HG03103 (cell line): ENCODE results near the gene TIGD6.

Experiments
- ATAC-seq: cut with Tn5 transposase; IDR thresholded peaks from one replicate; pipeline ENCODE4 v1.9.1; 2021; ENCODE audit warnings: low read depth; ENCODE audit not compliant: unreplicated experiment

The TIGD6 gene

DNA sequence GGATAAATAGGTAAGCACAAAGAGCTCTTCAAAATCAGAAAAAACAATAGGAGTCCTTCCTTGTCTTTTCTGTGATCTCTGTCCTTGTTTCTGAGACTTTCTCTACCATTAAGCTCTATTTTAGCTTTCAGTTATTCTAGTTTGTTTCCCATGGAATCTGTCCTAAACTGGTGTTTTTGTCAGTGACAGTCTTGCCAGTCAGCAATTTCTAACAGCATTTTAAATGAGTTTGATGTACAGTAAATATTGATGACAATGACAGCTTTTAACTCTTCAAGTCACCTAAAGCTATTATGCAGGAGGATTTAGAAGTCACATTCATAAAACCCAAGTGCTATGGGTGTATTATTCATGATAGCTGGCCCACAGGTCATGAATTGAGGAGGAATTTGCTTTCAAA, 17.9 kb downstream of the TIGD6 start:
- no peak for ATAC-seq

DNA sequence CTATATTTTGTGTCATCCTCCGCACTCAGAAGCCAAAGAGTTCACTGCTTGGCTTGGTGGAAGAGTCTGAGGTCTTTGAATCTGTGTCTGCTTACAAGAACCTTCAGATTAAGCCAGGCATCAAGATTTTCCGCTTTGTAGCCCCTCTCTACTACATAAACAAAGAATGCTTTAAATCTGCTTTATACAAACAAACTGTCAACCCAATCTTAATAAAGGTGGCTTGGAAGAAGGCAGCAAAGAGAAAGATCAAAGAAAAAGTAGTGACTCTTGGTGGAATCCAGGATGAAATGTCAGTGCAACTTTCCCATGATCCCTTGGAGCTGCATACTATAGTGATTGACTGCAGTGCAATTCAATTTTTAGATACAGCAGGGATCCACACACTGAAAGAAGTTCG, 19.2 kb downstream of the TIGD6 start:
- no peak for ATAC-seq

DNA sequence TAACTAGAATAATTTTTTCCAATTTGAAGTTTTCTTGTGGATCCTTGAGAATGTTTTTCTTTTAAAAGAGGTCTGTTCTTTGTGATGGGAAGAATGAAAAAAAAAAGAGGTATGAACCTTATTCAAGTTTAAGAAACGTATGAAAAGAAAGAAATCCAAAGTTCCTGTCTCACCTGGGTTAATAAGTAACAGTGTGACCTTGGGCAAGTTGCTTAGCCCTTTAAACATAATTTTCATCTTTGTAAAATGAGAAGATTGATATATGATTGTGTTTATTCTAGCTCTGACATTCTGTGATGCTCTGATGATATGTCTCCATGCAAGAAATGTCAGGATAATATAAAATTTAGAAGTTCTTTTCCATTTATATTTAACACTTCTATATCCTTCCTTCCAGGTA, 20.6 kb downstream of the TIGD6 start:
- no peak for ATAC-seq

GRCh38 chr5:149975409-149975808, 25.0 kb downstream of the TIGD6 start:
- ATAC-seq = no peak

GRCh38 chr5:149969181-149969930, 31.1 kb downstream of the TIGD6 start:
- ATAC-seq = no peak

DNA sequence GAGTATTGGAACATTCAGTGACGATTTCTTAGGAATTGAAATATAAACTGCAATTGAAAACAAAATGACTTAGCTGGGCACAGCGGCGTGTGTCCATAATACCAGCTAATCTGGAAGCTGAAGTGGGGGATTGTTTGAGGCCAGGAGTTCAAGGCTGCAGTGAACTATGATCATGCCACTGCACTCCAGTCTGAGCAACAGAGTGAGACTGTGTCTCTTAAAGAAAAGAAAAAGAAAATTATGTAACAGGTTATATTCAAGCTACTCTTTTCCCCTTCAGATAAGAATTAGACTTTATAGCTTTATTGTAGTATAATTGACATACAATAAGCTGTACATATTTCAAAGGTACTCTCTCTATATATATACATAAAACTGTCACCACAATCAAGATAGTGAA, 33.5 kb downstream of the TIGD6 start:
- ATAC-seq = no peak

DNA sequence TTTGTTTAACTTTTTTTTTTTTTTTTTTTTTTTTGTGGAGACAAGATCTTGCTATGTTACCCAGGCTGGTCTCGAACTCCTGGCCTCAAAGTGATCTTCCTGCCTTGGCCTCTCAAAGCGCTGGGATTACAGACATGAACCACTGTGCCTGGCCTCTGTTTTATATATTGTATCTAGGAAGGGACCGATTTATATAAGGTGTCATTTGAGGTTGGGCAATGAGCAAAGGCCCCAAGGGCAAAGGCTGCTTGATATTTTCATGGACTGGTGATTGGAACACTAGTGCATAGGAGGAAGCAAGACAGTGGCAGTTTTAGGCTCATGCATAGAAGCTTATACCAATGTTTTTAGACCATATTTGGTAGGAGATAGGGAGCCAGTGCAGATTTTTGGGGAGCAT, 36.7 kb downstream of the TIGD6 start:
- no peak for ATAC-seq

GRCh38 chr5:149962601-149963300, 37.7 kb downstream of the TIGD6 start:
- no peak for ATAC-seq

DNA sequence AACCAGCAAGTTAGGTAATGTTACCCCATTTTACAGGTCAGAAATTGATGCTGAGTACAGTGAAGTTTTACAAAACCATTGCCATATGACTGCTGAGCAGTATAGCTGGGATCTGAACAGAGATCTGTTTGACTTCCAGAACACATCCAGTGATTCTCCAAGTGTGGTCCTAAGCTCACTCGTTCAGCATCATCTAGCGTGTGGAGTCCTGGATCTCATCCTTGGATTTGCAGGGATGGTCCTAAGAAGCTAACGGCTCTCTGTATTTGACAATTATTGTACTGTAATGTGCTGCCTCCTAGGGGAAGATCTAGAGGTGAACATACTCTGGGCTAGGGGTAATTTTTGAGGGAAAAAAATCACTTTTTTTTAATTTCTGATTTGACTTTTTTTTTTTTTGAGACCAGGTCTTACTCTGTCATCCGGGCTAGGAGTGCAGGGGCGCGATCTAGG, 38.5 kb downstream of the TIGD6 start:
- no peak for ATAC-seq

- peak; percentile 2 for ATAC-seq
Measured at GRCh38 chr5:149961186-149961685, 39.2 kb downstream of the TIGD6 start.

- ATAC-seq = peak; percentile 96
Measured at GRCh38 chr5:149960272-149961185, 39.9 kb downstream of the TIGD6 start, which contains the start of gene SLC26A2. SLC26A2 (plus strand) TSS chr5:149960758; CDS start chr5:149977653, 16,895 bp downstream.

GRCh38 chr5:149959406-149960236, 40.8 kb downstream of the TIGD6 start:
- no peak for ATAC-seq

- no peak for ATAC-seq
Measured at GRCh38 chr5:149957855-149958254, 42.6 kb downstream of the TIGD6 start.

GRCh38 chr5:149956685-149957084, 43.8 kb downstream of the TIGD6 start:
- ATAC-seq = no peak

- no peak for ATAC-seq
Measured at GRCh38 chr5:149954798-149955197, 45.7 kb downstream of the TIGD6 start.

DNA sequence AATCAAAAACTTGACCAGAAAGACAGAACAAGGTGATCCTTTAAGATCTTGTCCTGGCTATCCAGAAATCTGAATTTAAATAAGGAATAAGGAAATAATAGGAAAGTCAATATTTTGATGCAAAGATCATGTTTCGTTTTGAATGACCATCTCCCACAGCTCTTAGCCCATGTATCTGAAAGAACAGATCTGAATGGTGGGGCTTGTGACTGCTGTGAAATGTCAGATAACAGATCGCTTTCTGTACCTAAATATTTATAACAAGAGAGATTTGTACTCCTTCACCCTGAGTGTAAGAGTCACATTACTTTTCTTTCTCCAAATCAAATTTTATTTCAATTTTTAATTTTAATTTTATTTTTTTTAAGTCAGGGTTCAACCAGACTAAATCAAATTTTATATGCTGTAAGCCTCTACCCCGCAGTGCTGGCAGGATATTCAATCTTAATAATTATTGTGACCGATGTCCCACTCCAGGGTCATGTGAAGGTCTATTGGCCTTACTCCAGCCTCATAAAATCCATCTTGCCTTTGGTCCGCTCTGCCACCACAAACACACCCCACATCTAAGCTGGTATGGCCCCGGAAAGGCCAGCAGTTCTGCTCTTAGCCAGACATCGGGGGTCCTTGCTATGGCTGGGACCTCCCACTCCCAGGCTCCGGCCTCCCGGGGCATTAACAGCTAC, 46.9 kb downstream of the TIGD6 start:
- ATAC-seq = no peak

DNA sequence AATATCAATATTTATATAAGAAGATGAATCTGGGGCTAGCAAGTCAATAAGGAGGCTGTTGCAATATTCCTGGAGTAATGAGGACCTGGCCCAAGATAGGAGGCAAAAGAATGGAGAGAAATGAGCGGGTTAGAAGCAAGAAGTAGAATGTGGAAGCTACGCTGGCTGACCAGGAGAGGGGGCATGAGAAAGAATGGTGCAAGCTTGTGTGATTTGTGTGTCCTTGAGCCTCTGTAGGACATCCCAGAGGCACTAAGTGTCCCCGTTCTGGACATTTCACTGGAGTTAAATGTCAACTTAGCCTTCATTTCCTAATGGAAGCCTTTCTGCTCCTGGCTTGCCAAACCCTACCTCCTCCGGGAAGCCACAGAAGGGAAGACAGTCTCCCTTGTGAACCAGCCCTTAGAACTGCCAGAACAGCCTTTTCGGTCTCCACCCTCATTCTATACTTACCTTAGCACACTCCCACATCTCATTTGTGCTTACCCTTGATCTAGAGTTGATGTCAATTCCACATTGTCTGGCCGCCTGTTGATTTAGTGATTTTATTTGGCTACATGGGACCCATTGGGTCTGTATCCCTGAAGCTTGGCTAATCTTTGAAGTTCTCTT, 49.2 kb downstream of the TIGD6 start:
- no peak for ATAC-seq

DNA sequence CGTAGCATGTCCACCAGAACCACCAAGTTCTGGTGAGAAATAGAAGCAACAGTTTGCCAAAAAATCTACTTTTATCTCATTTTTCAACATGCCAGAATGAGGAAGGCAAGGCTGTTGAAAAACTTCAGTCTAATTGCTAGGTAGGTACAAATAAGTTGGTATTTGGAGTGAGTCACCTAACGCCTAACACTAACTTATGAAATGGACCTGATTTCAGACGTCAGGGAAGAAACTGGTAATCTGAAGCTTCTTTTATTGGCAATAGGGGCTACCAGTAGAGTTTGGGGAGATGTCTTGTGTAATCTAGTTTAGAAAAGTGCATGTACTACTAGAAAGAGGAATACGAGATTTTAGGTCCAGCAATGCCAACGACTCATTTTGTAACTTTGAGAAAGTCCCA, 51.5 kb downstream of the TIGD6 start:
- ATAC-seq = no peak

DNA sequence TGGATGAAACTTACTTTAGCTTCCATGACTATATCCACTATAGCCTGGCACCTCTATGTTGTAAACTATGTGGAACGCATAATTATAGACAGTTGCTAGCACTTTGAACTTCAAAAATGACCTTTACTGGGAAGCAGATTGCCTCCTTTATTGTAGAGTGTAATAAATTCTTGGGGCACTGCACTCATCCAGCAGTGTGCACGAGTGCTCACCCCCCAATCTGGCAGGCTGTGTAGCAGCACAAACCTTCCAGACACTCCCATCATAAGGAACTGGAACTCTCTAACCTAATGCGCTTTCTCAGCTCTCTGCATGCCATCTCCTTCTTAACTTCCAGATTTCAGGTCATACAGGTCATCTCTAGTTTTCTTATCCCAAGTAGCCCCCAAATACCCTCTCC, 54.3 kb downstream of the TIGD6 start:
- ATAC-seq = no peak
